ENCODE data around the gene PARD6G. TPM values are rescaled to one million over a fixed set of nuclear protein-coding genes. Genes with fewer than 3 reads are reported as not detected.
"Not testable (repeated sequence)": the region's sequence is repeated elsewhere in the genome, so short reads cannot be mapped to it uniquely, and the experiment has no call there.

Gene PARD6G
- total and polyA plus RNA-seq, 7 donors: 1.2 to 13.0 (median 7.8) TPM; not detected in 1

DNA sequence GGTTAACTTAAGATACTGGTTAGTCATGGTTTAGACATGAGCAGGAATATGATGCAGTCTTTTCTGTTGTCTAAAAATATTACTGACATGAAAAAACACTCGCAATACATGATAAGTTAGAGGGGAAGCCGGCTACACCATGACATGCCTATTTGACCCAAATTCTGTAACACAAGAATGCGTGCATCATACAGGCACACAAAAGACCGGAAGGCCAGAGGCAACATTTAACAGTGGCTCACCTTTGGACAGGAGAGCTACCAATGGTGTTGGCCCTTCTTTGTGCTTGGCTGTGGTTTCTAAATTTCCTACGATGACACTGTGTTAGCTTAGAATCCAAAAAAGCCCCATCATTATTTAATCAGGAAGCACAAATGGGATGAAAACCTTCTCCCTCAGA, 4.1 kb downstream of the PARD6G start:
- Histone ChIP-seq H3K36me3 (no peaks in the 10 kb centered on the region), H3K27ac (no peak overlapping the region), H3K4me1 (peaks cover 0 to 17% (median 8%) of the 10 kb centered on the region in 4 donors), H3K4me3 (no peak overlapping the region), H3K9me3 (no peaks in the 10 kb centered on the region), H3K27me3 (no peaks in the 10 kb centered on the region)
- DNase-seq: no peak
- intact Hi-C loops (cut with DNase I): no loop called here
- WGBS, 2 donors: 92 to 93% methylated on average over 5 of the region's 5 CpGs
- no peak for TF ChIP-seq EP300 (IDR thresholded peaks at IDR 0.05)
- TF ChIP-seq POLR2AphosphoS5 (IDR thresholded peaks at IDR 0.05): no peak
- TF ChIP-seq, protein P1, sequence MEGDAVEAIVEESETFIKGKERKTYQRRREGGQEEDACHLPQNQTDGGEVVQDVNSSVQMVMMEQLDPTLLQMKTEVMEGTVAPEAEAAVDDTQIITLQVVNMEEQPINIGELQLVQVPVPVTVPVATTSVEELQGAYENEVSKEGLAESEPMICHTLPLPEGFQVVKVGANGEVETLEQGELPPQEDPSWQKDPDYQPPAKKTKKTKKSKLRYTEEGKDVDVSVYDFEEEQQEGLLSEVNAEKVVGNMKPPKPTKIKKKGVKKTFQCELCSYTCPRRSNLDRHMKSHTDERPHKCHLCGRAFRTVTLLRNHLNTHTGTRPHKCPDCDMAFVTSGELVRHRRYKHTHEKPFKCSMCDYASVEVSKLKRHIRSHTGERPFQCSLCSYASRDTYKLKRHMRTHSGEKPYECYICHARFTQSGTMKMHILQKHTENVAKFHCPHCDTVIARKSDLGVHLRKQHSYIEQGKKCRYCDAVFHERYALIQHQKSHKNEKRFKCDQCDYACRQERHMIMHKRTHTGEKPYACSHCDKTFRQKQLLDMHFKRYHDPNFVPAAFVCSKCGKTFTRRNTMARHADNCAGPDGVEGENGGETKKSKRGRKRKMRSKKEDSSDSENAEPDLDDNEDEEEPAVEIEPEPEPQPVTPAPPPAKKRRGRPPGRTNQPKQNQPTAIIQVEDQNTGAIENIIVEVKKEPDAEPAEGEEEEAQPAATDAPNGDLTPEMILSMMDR (IDR thresholded peaks at IDR 0.05): no peak

DNA sequence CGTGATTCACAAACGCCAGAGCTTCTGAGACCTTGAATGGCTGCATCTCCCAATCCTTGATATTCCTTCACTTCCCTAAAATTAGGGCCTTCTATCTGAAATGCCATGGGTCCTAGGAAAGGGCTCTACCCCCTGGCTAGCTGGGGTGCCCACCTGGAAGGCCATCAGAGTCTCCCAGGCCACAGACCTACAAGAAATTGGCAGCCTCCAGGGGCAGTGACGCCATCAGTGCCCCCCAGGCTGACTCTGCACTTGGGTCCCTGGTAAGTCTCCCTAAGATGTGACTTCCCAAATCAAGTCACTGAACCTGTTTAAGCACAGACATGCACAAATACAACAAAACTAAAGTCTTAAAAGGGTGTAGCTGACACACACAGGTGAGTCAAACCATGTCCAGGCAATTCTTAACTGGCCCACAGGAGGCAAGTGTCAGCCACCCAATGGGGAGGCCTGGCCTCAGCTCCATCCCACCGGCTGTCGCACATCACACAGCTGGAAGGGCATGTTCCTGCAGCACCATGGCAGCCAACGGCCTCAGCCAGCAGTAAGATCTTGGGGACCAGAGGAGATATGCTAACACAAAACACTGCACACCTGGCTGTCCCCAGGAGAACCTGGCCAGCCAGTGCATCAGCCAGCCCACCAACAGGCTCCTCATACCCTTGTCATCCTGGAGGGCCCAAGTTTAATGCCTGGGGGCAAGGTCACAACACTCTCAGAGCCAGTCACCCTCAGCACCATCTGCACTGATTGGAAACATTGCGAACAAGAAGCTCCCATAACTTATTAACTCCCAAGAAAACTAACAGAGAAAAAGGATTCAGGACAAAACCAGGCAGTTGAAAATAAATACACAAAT, 5.2 kb downstream of the PARD6G start:
- intact Hi-C loops (cut with DNase I): no loop called here
- DNase-seq: no peak
- 92 to 93% methylated on average over 7 of the region's 7 CpGs for WGBS, 2 donors
- Histone ChIP-seq H3K27me3 (no peaks in the 10 kb centered on the region), H3K27ac (no peak overlapping the region), H3K4me1 (peaks cover 0 to 15% (median 6%) of the 10 kb centered on the region in 4 donors), H3K36me3 (no peaks in the 10 kb centered on the region), H3K9me3 (no peaks in the 10 kb centered on the region), H3K4me3 (no peak overlapping the region)
- TF ChIP-seq EP300 (IDR thresholded peaks at IDR 0.05) (no peak), POLR2AphosphoS5 (IDR thresholded peaks at IDR 0.05) (no peak), POLR2A (IDR thresholded peaks at IDR 0.05) (no peak)
- TF ChIP-seq, protein P1 (IDR thresholded peaks at IDR 0.05): no peak

DNA sequence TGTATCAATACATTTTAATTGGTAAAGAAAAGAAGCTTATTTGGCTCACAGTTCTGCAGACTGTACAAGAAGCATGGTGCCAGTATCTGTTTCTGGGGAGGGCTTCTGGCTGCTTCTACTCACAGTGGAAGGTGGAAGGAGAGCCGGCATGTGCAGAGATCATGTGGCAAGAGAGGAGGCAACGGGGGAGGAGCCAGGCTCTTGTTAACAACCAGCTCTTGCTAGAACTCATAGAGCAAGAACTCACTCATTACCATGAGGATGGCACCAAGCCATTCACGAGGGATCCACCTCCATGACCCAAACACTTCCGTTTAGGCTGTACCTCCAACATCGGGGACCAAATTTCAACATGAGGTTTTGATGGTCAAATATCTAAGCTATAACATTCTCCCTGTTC, 7.5 kb downstream of the PARD6G start:
- DNase-seq: no peak
- Histone ChIP-seq H3K27ac (no peak overlapping the region), H3K36me3 (no peaks in the 10 kb centered on the region), H3K27me3 (no peaks in the 10 kb centered on the region), H3K4me3 (no peak overlapping the region), H3K4me1 (no peaks in the 10 kb centered on the region), H3K9me3 (no peaks in the 10 kb centered on the region)
- TF ChIP-seq EP300 (IDR thresholded peaks at IDR 0.05) (no peak), POLR2A (IDR thresholded peaks at IDR 0.05) (no peak), POLR2AphosphoS5 (IDR thresholded peaks at IDR 0.05) (no peak)
- TF ChIP-seq, protein P1 (IDR thresholded peaks at IDR 0.05): no peak
- intact Hi-C loops (cut with DNase I): no loop called here
- WGBS, 2 donors: 75 to 76% methylated on average over 5 of the region's 5 CpGs

DNA sequence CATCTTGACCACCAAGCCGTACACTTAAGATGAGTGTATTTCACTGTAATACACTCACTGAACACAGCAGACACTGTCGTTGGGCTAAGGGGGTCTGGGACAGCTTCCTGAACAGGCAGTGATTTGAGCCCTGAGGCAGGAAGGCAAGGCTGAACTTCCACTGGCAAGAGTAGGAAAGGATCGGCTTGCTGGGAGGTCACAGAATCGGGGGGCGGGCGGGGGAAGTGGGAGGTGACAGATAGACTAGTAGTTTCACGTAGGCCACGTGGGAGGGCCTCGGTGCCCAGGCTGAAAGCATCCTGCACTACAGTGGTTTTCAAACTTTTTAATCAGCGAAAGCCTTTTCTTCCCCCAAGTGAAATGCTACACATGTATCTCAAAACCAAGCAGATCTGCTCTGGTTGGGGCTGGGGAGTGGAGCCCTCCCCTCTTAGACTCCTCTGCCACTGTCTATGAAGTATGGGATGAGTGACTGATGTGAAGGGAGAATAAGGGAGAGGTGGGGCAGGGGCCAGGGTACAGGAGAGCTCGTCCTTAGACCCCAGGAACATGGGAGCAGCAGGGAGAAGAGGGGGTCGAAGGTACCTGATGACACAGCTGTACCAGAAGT, 8.6 kb downstream of the PARD6G start:
- TF ChIP-seq EP300 (IDR thresholded peaks at IDR 0.05) (no peak), POLR2AphosphoS5 (IDR thresholded peaks at IDR 0.05) (no peak)
- no peak for DNase-seq
- H3K27me3 ChIP-seq: no peaks in the 10 kb centered on the region
- H3K27ac ChIP-seq: no peak overlapping the region
- WGBS, 2 donors: 86% methylated on average over 12 of the region's 12 CpGs
- H3K4me3 ChIP-seq: no peak overlapping the region
- intact Hi-C loops (cut with DNase I): no loop called here
- H3K4me1 ChIP-seq: no peaks in the 10 kb centered on the region
- H3K36me3 ChIP-seq: no peaks in the 10 kb centered on the region
- H3K9me3 ChIP-seq: no peaks in the 10 kb centered on the region

- DNase-seq; H3K9me3 ChIP-seq; H3K4me1 ChIP-seq; H3K4me3 ChIP-seq; intact Hi-C loops (cut with DNase I); H3K27me3 ChIP-seq; H3K36me3 ChIP-seq; H3K27ac ChIP-seq: not testable (repeated sequence)
Observed at GRCh38 chr18:80237519-80237918, 9.8 kb downstream of the PARD6G start.

All from sigmoid colon (tissue), 7 donors.